ENCODE data around the gene LITAF.

The LITAF gene

DNA sequence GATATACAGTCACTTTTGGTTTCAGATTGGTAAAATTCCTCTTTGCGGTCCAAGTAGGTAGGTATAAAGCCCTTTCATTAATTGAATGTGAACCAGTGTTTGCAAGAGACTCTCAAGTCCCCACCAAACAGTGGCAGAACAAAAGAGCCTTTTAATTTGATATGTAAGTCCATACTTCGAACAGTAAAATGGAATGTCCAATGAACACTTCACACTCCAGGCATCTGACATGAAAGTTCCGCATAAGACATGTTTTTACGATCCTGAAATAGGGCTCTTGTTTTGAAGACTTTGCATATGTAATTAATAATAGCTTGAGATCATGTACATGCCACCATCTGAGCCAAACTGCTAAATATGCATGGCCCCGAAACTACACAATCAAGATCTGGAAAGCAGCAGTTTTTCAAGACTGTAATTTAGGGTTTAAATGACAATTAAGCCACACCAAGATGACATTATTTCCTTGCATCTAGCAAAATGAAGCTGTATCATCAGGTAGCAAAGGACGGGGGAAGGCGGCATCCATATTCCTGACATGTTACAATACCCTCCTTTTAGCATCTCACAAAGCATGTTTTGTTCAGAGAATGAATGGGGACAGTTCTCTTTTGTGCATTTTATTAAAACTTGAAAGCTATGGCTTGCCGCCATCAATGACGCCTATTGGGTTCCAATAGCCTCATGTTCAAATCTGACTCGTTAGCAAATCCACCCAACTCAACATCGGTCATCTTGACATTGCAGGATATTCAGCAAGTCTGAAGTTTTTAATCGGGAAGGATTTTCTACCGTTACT is 39.4 kb downstream of the LITAF start:
- Histone ChIP-seq H3K27me3 (replicated peaks) (no peaks in the 10 kb centered on the region), H3K4me3 (ENCODE audit: low read depth, low read length) (no peak overlapping the region), H3K27ac (no peak overlapping the region), H3K36me3 (replicated peaks) (no peaks in the 10 kb centered on the region)
- in situ Hi-C loops (cut with HindIII; ENCODE audit: low pct_ligation_motif_present, low sequenced_read_pairs): no loop called here
- DNase-seq: no peak
- TF ChIP-seq, protein P1, sequence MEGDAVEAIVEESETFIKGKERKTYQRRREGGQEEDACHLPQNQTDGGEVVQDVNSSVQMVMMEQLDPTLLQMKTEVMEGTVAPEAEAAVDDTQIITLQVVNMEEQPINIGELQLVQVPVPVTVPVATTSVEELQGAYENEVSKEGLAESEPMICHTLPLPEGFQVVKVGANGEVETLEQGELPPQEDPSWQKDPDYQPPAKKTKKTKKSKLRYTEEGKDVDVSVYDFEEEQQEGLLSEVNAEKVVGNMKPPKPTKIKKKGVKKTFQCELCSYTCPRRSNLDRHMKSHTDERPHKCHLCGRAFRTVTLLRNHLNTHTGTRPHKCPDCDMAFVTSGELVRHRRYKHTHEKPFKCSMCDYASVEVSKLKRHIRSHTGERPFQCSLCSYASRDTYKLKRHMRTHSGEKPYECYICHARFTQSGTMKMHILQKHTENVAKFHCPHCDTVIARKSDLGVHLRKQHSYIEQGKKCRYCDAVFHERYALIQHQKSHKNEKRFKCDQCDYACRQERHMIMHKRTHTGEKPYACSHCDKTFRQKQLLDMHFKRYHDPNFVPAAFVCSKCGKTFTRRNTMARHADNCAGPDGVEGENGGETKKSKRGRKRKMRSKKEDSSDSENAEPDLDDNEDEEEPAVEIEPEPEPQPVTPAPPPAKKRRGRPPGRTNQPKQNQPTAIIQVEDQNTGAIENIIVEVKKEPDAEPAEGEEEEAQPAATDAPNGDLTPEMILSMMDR (IDR thresholded peaks at IDR 0.05; ENCODE audit: low read depth, low read length, missing control alignments): no peak

DNA sequence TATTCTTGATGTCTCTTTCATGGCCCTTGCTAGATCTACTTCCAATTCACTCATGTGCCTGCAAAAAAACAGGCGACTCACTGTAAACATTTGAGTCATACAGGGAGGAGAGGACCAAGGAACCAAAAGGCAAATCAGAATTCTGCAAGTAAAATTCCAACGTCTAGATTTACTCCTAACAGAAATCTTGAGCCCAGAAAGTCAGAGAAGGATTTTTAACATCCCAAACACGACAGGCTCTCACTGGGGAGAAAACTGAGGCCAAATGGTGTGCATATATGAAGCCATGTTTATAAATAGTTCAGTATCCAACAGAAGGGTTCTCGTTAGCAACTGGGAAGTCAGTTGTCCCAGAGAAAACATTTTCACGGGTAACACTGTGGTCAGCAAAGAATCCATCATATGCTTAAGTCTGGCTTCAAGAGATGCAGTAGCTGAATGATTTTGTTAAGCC is 40.1 kb downstream of the LITAF start:
- no peak for DNase-seq
- no peaks in the 10 kb centered on the region for H3K36me3 ChIP-seq (replicated peaks)
- in situ Hi-C loops (cut with HindIII; ENCODE audit: low pct_ligation_motif_present, low sequenced_read_pairs): no loop called here
- no peak overlapping the region for H3K27ac ChIP-seq
- TF ChIP-seq, protein P1 (IDR thresholded peaks at IDR 0.05; ENCODE audit: low read depth, low read length, missing control alignments): no peak
- no peak overlapping the region for H3K4me3 ChIP-seq (ENCODE audit: low read depth, low read length)
- H3K27me3 ChIP-seq (replicated peaks): no peaks in the 10 kb centered on the region

DNA sequence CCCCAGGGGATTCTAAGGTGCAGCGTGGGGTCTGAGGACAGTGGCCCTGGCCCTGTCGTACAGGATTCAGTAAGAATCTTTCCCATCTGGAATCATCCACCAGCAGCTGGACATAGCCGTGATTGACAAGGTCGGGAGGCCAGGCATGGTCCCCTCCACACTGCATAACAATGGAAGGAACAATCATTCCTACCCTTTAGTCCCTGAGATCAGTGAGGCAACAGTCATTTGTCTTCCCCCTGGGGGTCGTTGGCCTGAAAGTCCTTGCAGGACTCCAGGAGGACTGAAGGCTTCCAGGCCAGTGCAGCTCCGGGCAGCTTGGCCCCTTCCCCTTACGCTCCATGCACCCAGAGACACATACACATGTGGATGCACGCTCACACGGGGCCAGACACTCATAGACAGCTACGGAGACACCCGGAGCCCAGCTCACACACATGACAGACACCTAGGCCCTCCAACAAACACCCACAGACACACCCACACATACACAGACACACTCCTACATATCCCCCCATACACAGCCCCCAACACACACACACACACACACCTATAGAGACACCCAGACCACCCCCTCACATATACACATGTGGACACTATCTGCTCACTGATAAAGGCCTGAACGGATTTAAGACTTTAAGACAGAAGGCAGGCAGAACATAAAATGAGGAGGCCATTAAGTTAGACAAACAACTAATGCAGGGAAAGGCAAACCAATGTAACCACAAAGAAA is 42.9 kb downstream of the LITAF start:
- no peak for DNase-seq
- H3K36me3 ChIP-seq (replicated peaks): no peaks in the 10 kb centered on the region
- TF ChIP-seq, protein P1 (IDR thresholded peaks at IDR 0.05; ENCODE audit: low read depth, low read length, missing control alignments): no peak
- H3K4me3 ChIP-seq (ENCODE audit: low read depth, low read length): no peak overlapping the region
- no peaks in the 10 kb centered on the region for H3K27me3 ChIP-seq (replicated peaks)
- in situ Hi-C loops (cut with HindIII; ENCODE audit: low pct_ligation_motif_present, low sequenced_read_pairs): no loop called here
- H3K27ac ChIP-seq: no peak overlapping the region

DNA sequence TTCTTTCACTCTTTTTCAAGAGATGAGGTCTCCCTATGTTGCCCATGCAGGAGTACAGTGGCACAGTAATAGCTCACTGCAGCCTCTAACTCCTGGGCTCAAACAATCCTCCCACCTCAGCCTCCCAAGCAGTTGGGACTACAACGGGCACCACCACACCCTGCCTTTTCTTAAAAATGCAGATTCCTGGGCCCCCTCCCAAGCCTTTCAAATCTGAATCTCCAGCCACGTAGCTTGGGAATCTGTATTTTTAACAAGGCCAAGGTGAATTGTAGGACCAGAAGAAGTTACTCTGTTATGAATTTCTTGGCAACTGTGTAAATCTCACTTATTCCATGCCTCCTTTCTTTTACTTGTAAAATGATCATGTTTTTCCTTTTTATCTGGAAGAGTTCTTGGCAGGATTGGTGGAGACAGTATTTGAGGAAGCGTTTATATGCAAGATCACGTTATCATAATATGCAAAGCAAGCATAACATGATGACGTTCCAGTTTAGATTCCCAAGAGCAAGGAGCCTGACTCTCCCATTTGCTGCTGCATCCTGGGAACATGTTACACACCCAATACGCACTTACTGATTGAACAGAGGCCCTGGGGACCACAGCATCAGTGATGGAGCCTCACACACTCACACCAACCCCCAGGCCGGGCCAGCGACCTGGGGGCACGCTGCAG is 44.5 kb downstream of the LITAF start:
- TF ChIP-seq, protein P1 (IDR thresholded peaks at IDR 0.05; ENCODE audit: low read depth, low read length, missing control alignments): no peak
- in situ Hi-C loops (cut with HindIII; ENCODE audit: low pct_ligation_motif_present, low sequenced_read_pairs): no loop called here
- Histone ChIP-seq H3K27ac (no peak overlapping the region), H3K4me3 (ENCODE audit: low read depth, low read length) (no peak overlapping the region), H3K36me3 (replicated peaks) (no peaks in the 10 kb centered on the region), H3K27me3 (replicated peaks) (no peaks in the 10 kb centered on the region)
- DNase-seq: no peak

DNA sequence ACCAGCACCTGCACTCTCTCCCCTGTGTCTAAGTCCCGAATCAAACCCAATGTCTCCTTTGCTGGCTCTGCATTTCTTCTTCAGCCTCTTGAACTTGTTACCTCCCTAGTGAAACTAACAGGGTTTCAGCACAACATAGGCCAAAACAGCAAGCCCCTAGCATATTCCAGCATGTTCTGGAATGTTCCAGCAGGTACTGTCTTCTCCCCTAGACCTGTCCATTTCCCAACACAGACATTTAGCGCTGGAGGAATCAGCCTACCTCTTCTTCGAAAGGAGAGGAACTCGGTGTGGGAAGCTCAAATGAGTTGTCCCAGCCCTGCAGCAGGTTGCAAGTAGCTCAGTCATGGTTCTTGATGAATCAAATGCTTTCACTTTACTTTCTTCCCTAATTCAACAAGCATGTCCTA is 47.1 kb downstream of the LITAF start:
- no peak overlapping the region for H3K27ac ChIP-seq
- in situ Hi-C loops (cut with HindIII; ENCODE audit: low pct_ligation_motif_present, low sequenced_read_pairs): no loop called here
- TF ChIP-seq, protein P1 (IDR thresholded peaks at IDR 0.05; ENCODE audit: low read depth, low read length, missing control alignments): no peak
- no peak for DNase-seq
- no peaks in the 10 kb centered on the region for H3K36me3 ChIP-seq (replicated peaks)
- no peaks in the 10 kb centered on the region for H3K27me3 ChIP-seq (replicated peaks)
- no peak overlapping the region for H3K4me3 ChIP-seq (ENCODE audit: low read depth, low read length)

Data from brain microvascular endothelial cell (primary cell).